Epidermal melanocyte (primary cell): Measurements from ENCODE around the gene GRIN2A.

ENCODE experiments used
- DNase-seq: peaks from one replicate; pipeline ENCODE4 v3.0.0; 2011; ENCODE audit warnings: low spot score; ENCODE audit not compliant: insufficient read length

GRIN2A gene

DNA sequence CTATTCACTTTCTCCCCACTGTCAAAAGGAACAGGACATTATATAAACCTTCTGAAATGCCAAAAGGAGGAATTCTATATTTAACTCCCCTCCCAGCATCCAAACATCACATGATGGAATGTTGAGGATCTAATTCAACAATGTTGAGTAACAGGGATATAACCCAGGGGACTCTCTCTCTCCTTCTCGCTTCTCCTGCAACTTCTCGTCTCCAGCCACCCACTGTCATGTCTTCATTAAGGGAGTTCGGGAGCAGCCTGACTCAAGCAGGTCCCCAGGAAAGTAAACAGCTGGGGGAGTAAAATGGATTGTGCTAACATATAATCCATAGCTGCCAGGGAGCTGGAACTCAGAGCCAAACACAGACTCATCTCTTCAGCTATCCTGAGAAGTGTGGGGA lies 51.7 kb downstream of the GRIN2A start:
- no peak for DNase-seq

DNA sequence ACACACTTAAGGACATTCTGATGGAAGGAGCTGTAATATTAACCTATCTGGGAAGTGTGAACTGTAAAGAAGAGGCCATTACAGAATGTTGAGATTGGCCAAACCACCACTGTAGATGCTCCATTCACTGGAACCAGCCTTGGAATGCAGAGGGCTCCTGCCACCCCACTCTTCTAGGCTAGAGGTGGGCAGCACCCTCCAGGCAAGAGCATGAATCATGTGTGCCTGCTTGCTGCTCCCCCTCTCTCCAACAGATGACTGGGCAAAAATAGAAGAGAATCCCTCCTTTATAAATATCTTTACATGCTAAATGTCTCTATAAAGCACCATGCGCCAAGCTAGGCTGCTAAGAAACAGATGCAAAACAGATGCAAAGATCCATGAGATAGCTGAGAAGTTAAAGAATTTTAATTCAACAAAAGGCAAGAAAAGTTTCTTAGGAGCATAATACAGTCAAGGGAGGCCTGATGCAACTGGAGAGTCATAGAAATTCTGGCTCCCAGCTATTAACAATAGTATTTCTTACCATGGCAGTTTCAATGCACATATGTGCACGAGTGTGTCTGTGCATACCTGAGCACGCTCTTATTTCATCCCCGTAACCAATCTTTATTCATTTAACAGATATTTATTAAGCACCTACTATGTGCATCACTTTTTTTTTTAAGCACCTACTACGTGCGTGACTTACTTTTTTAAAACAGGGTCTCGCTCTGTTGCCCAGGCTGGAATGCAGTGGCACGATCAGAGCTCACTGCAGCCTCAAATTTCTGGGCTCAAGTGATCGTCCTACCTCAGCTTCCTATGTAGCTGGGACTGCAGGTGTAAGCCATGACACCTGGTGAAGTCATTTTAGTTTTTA lies 53.6 kb downstream of the GRIN2A start:
- DNase-seq, result no peak

DNA sequence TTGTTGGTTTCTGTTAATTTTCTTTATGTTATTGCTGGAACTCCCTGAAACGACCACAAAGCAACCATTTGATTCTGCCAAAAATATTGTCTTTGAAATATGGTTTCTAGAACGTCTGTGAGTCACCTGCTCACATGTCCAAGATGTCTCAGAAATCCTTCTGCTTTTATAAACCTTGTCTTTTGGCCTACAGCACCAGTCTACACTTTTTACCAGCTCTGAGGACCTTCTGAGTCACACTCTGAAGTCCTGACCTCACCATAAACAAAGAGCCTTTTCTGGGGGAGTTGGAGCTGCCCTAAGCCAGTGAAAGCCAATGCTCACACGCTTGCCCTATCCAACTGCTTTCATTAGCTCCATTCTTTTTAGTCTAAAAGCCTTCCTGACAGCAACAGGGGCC lies 55.5 kb downstream of the GRIN2A start:
- DNase-seq, result no peak

DNA sequence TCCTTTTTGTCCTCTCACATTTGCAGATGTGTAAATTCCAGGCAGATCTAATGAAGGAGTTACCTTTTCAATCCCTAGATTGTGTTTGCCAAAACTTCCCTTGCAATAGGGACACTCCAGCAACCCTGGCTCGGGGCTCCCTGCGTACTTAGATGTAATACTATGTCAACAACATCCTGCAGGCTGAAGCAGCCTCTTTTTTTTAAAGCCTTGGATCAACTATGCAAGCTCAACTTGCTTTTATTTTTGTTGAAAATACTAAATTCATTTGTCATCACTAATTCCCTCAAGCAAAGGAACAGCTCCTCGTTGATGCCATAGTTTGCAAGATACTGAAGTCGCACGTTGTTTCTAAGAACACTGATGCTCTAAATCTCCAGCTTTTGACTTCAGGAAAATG lies 59.1 kb downstream of the GRIN2A start:
- DNase-seq, result no peak

DNA sequence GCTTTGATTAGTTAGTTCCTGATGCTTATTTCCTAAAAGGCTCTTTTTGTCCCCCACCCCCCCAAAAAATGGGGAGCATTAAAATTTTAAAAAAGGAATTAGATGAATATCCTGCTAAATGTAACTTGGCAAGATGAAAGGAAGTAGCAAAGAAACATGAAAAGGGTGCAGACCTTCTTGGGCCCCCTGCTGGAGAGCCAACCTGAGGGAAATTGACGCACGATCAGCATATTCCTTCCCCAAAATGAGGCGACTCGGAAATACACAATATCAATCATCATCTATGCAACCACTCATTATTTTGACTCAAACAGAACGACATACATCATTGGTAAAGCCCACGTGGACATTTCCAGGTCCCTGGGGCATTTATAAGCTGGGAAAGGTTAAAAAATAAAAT lies 59.7 kb downstream of the GRIN2A start:
- DNase-seq, result no peak

DNA sequence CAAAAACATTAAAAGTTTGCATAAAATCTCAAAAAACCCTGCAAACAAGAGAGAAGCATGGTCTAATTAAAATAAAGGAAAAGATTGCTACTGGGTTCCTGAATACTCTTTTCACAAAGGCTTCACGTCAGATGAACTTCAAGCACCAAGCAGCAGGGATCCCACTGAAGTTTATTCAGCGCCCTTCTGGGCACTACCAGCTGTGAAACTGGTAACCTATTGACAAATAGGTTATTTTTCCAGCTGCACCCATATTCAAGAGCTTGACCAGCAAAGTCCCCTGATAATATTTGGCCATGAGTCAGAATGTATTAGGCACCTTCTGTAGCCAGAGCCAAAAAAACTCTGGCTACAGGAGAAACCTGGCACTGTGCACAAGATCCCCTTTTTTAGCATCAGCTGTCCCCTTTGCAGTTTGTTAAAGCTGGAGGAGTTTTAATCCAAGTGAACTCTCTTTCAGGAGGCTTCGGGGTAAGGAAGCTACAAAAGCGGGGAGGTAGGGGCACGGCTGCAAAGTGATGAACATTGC lies 60.3 kb downstream of the GRIN2A start:
- DNase-seq, result no peak

DNA sequence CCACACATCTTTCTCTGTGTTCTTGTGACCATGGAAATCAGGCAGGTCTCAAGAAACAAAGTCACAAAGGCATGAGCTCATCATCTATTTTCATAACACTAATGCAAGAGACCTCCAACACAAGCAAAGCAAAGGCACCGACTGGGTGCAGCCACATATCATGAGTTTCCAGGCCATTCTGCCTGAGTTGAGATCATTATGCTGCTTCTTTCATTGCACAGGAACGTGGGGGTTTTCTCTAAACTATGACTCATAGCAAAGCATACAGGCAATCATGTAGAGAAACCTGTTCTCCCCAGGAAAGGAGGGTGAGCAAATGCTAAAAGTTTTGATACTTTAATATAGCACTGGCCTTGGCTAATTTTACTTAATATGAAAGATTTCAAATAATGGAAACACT lies 60.7 kb downstream of the GRIN2A start:
- no peak for DNase-seq

DNA sequence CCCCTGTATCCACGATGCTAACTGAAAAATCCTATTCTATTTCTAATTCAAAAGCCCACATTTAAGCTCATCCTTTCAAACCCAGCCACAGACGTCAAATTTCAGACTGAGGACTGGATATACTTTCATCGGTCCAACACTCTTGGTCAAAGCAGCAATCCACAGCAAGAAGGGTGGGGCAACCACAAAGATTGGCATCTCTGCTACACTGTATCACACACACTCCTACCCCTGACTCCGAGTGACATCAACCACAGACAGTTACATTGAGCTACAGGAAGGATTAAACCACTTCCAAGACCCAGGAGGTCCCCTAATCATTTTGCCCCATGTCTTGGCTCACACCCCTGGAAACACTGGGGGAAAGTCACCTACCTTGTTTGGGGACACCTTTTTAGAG lies 61.3 kb downstream of the GRIN2A start:
- no peak for DNase-seq

DNA sequence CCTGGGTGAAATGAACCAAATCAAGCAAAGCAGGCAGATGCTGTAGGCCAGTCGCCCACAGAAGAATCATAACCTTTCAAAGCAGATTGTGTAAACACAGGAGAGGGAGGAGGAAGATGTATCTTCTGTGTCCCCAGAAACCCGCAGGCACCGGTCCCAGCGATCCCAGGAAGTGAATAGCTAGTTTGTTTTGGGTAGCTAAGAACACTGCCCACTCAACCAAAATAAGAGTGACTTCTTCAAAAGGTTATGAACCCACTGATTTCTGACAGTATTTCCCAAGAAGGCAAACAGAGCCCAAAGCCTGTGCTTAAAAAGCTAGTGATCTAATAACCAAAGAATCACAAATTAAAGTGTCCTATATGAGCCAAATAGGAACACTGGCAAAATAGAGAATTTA lies 67.8 kb downstream of the GRIN2A start:
- DNase-seq, result no peak

DNA sequence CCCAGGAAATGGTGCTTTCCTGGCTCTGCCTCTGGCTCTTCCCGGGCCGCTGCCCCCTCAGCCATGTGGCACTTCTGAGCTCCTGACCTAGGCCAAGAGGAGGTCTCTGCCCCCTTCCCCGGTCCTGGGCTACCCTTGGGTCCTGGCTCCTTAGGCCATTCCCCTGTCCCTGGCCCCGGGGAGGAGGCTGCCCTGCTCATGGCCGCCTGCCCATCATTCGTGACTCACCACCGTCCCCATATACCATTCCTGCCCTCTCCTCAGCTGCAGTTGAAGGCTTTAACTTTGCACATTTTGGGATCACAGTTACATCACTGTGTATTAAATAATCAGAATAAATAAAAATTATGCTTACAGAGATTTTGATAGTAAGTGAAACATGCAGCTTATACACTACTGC lies 69.0 kb downstream of the GRIN2A start:
- no peak for DNase-seq

DNA sequence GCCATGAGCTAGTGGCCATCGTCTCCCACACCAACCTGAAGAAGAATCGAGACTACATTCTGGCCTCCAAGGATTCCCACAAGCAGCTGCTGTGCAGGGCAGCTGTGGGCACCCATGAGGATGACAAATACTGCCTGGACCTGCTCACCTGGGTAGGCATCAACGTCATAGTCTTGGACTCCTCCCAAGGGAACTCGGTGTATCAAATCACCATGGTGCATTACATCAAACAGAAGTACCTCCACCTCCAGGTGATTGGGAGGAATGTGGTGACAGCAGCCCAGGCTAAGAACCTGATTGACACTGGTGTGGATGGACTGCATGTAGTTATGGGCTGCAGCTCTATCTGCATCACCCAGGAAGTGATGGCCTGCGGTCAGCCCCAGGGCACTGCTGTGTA lies 70.2 kb downstream of the GRIN2A start:
- no peak for DNase-seq

DNA sequence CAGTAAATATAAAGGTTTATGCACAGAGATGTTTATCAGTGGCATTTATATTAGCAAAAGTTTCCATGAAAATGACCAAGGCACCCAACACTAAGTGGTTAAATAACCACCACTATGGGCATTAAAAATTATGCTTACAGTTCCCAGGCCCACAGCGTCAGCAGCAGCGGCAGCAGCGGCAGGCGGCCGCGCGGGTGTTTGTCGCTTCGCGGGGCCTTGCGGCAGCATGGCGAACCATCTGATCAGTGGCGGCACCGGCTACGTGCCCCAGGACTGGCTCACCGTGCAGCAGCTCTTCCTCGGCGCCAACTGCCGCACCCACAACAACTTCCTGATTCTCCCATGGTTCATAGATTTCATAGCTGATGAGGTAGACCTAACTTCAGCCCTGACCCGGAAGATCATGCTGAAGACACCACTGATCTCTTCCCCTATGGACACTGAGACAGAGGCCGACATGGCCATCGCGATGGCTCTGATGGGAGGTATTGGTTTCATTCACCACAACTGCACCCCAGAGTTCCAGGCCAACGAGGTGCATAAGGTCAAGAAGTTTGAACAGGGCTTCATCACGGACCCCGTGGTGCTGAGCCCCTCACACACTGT lies 71.0 kb downstream of the GRIN2A start:
- DNase-seq, result no peak

DNA sequence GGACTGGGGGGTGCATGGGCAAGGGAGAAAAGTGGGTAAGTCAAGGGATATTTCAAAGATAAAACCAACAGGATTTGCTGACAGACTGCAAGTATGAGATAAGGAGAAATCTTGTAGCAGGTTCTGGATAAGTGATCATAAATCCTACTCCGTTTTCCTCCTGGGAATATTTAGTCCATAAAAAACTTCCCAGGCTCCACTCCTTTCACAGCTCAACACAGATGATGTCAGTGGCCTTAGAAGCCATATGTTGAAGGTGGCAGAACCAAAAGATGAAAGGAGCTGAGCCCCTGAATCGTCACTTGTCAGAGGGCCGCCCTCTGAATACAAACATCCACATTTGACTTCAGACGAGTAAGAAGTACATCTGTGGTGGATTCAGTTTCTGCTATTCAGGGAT lies 71.7 kb downstream of the GRIN2A start:
- no peak for DNase-seq

DNA sequence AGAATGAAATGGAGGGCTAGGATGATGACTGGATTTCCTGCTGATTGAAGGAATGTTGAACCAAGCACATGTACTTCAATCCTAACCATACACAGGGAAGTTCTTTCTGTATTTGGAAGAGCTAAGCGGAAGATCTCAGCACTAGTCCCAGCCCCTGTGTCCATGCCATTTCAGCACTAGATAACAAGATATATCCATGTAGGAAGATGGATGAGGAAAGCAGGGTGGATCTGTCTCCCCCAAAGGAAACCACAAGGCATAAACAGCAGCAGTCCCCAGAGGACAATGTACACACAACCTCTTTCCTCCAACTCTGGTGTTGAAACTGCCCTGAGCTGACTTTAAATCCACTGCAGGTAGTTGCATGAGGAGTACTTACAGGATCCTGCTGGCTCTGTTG lies 75.1 kb downstream of the GRIN2A start:
- DNase-seq, result no peak

DNA sequence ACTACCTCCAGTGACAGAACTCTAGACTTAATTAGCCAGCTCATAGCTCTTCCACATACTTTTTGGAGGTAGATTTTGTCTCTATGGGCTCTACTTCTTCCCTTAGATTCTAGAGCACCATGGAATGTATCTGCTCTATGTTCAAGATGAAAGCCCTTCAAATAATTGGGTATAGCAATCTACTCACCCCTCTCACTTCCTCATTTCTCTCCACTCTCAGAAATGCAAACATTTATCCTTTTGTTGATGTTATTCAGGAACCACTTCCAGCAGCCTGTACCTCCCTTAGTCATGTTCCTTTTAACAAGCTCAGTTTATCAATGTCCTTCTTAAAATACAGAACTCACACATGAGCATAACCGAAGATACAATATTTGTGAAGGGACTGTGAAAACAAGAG lies 78.5 kb downstream of the GRIN2A start:
- DNase-seq, result no peak

DNA sequence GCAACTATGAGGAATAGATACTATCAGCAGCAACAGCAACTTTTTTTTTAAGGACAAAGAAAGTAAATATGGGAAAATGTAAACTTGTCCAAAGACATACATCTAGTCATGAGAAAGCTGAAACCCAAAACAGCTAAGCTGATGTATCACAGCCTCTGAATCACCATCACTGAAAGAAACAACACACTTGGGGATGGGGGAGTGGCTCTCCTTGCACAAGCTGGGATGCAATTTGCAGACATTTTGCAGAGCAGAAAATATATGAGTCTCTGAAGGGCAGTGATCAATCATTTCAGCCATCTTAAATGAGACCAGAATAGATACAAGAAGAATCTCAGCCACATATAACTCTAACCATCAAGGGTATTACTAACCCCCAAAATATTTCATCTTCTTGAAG lies 79.1 kb downstream of the GRIN2A start:
- DNase-seq, result no peak

DNA sequence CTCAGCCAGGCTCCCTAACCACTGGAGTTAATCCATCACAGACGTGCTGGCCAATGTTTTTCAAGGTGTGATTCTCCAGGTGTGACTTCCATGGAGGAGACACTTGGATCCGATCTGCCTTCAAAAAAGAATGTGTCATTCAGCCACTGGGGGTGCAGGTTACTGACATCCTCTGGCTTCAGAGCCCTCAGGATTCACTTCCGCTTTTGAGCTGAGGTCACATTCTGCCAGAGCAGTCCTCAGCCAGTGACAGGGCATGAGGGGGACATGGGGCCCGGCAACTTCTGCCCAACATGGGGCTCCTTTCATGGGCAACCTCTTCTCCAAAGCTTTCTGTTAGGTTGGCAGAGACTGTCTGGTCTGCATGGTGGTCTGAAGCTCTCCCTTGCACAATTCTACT lies 81.4 kb downstream of the GRIN2A start:
- no peak for DNase-seq

DNA sequence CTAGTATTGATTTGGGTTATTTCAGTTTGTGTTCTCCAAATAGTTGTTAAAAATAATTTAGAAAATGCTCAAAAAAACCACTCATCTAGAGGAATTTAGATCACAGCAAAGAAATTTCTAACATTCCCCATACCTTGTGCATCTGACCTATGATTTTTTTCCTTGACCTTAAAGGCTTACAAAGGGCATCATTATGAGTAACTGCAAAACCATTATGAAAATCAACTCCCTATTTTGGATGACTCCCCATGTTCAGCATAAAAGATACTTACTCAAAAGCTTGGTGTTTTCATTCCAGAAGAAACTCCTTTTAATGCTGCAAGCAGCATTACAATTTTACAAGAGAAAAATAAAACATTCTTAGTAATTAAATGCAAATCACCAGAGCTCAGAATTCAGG lies 83.2 kb downstream of the GRIN2A start:
- DNase-seq, result no peak

DNA sequence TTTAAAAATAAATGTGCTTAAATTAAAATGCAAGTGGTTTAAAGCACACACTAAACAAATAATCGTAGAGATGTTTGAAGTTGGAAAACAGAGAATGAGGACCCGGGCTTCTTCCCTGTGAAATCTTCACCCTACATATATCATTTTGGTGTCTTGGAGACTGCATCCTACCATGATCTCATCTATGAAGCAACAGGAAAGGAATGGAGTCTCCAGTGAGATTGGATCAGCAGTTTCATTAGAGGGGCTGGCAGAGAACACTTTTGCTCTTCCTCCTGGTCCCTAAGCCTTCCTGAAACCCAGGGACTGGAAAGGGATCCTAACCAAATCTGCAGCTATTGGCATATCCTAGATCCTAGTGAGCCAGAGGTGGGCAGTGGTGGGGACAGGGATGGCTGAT lies 85.0 kb downstream of the GRIN2A start:
- DNase-seq, result no peak

DNA sequence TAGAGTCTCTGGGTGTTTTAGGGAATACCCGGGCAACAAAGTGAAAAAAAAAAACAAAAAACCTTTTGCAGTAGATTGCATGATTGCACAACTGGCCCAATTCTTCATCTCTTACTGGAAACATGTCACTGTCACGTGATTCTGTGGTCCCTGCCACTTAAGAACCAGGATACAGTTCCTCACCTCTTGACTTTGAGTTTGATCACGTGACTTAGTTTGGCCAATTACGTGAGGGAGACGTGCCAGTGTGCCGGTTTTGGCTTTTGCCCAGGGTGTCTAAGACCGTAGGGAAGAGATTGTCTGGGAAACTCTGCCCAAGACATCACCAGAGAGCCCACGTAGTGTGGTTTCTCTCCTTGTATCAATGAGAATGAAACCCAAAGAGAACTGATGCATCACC lies 88.7 kb downstream of the GRIN2A start:
- no peak for DNase-seq

DNA sequence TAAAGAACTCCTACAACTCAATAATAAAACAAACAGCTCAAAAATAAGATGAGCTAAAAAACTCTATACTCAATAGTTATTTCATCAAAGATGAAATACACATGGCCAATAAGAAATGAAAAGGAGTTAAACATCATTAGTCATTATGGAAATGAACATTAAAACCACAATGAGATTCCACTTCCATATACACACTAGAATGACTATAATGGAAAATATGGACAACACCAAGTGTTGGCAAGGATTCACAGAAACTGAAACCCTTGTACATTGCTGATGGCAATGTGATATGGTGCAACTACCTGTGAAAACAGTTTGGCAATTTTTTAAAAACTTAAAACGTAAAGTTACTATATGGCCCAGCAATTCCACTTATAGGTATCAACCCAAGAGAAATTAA lies 91.4 kb downstream of the GRIN2A start:
- DNase-seq, result no peak

DNA sequence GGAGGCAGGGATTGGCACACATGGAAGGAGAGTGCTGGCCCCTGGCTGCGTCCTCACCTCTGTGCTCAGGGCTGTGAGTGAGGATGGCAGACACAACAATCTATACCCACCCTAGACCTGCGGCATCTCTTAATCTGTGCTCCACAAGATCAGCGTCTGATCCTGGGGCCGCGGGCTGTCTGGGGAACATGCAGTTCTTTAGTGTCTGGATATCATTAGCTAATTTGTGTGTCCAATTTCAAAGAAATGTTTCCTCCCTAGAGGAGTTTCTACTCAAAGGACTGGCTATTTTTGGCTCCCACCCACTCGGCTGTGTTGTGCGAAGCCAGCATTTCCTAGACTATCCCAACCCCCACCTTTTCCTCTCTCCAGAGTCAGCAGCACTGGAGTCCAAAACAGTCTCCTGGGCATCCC lies 93.8 kb downstream of the GRIN2A start:
- no peak for DNase-seq

DNA sequence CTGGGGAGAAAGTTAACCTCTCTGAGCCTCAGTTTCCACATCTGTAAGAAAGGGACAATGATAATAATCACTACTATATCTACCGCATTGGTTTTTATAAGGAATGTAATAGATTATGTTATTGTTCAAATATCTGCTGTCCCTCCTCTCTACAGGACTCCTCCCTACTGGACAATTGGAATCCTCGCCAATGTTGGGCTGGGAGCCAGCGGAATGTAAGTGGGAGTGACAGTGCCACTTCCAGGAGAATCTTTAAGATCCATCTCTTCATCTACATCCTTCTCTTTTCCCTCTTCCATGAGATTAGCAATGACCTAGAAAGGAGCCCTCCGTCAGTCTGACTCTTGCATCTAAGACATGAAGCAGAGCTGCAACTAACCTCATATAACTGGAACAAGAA lies 95.1 kb downstream of the GRIN2A start:
- DNase-seq, result no peak
